Measurements from ENCODE around the gene LEPROT. TPM values are rescaled to one million over a fixed set of nuclear protein-coding genes. Genes with fewer than 3 reads are reported as not detected.

LEPROT gene
- total and polyA plus RNA-seq, 2 of the 8 experiments (the other 6 are each of a cell fraction or from before 2014, with no cell fraction given), result 25.7 to 27.2 TPM

DNA sequence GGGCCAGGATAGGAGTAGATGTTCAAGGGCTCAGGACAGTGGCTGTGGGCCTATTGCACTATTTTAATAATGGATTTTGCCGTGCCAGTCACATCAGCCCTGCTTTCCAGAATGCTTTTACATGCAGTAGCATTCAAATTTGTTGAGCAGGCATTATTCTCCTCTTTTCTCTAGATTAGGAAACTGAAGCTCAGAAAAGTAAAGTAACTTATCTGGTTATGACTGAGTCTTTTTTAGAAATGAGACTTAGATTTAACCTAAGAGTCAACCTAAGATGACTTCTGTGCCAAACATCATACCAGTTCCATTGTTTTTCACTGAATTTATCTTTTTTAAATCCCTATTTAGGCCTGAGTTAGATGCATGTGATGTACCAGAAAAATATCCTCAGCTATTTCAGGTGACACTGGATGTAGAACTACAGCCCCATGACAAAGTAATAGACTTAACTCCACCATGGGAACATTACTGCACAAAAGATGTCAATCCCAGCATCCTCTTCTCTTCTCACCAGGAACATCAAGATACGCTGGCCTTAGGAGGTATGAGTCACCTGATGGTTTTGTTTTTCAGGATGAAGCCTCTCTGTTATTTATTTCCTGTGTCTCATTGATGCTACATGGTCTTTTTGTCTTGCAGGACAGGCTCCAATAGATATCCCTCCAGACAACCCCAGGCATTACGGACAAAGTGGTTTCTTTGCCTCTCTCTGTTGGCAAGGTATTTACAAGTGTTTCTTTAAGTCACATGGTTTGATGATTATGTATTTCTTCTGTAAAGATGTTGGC is 31.4 kb upstream of the LEPROT start (continued):
- no peak for TF ChIP-seq SIN3A (conservative IDR thresholded peaks at IDR 0.05 in 1 of 2, IDR thresholded peaks at IDR 0.05 in 1 of 2; ENCODE audit: low read depth in 1 of 2, low read length in 2 of 2)
- TF ChIP-seq POLR2A (IDR thresholded peaks at IDR 0.05; ENCODE audit: control extremely low read depth in 1 of 2, low read depth in 2 of 2, low read length in 2 of 2), result no peak
- TF ChIP-seq BRCA1 (IDR thresholded peaks at IDR 0.05; ENCODE audit: low read depth, low read length), result no peak
- no peak for TF ChIP-seq TEAD4 (IDR thresholded peaks at IDR 0.05; ENCODE audit: low read depth, low read length)
- no peak for TF ChIP-seq SRF (IDR thresholded peaks at IDR 0.05; ENCODE audit: low read depth, low read length)

Measured in H1 (cell line).